DND-41 (cell line): Measurements from ENCODE around the gene INO80.

Source experiments
- ATAC-seq: fragments of 200-7000 bp; cut with Tn5 transposase; 3 replicates; pipeline ENCODE4 v1.9.1; 2021; ENCODE audit warnings: low read depth; ENCODE audit not compliant: insufficient read depth
- DNase-seq: peaks from one replicate; pipeline ENCODE4 v3.0.0-alpha.2; 2020
- H2AFZ ChIP-seq: 2 replicates; pipeline ENCODE4 v1.6.0; 2012; ENCODE audit warnings: low read depth, low read length
- H3K27ac ChIP-seq: 2 replicates; pipeline ENCODE4 v1.5.1; 2012; ENCODE audit warnings: low read length, inconsistent platforms
- H3K27me3 ChIP-seq: fragments of 200-600 bp; sonication (generic); 2 replicates; pipeline ENCODE4 v1.6.0; 2012; ENCODE audit warnings: low read length, mild to moderate bottlenecking, inconsistent platforms; ENCODE audit not compliant: insufficient read depth, poor library complexity
- H3K36me3 ChIP-seq: 2 replicates; pipeline ENCODE4 v1.5.1; 2012; ENCODE audit warnings: low read length, inconsistent platforms; ENCODE audit not compliant: insufficient read depth
- H3K4me1 ChIP-seq: 2 replicates; pipeline ENCODE4 v1.5.1; 2012; ENCODE audit warnings: mild to moderate bottlenecking, low read length; ENCODE audit not compliant: insufficient read depth
- H3K4me2 ChIP-seq: 2 replicates; pipeline ENCODE4 v1.6.0; 2012; ENCODE audit warnings: mild to moderate bottlenecking, moderate library complexity, low read length, inconsistent platforms; ENCODE audit not compliant: insufficient read depth
- H3K4me3 ChIP-seq, 2 experiments: fragments of 200-600 bp in 1 of 2; shearing (Covaris generic) in 1 of 2; 2 replicates each; pipeline ENCODE4 v1.5.1; 2012 to 2016; ENCODE audit warnings: inconsistent platforms in 2 of 2, low read length in 2 of 2, mild to moderate bottlenecking in 2 of 2, low read depth in 1 of 2, moderate library complexity in 1 of 2
- H3K79me2 ChIP-seq: 2 replicates; pipeline ENCODE4 v1.6.0; 2012; ENCODE audit warnings: low read length, inconsistent platforms; ENCODE audit not compliant: insufficient read depth
- H3K9ac ChIP-seq: 2 replicates; pipeline ENCODE4 v1.6.0; 2012; ENCODE audit warnings: low read depth, mild to moderate bottlenecking, inconsistent platforms, low read length, moderate library complexity
- H3K9me3 ChIP-seq: 2 replicates; pipeline ENCODE4 v1.5.1; 2012; ENCODE audit warnings: low read length, moderate library complexity, mild to moderate bottlenecking, inconsistent platforms; ENCODE audit not compliant: insufficient read depth, severe bottlenecking
- H4K20me1 ChIP-seq: 2 replicates; pipeline ENCODE4 v1.6.0; 2012; ENCODE audit warnings: low read length; ENCODE audit not compliant: insufficient read depth
- EZH2 ChIP-seq: IDR thresholded peaks from 3 replicates; pipeline ENCODE4 v1.6.1; 2012; ENCODE audit warnings: borderline replicate concordance, low read depth, mild to moderate bottlenecking, moderate library complexity, low read length, inconsistent platforms; ENCODE audit not compliant: severe bottlenecking
- TF ChIP-seq, protein P1 (sequence below): IDR thresholded peaks from 2 replicates; pipeline ENCODE4 v1.5.1; 2012; ENCODE audit warnings: borderline replicate concordance, low read length, moderate library complexity, mild to moderate bottlenecking; ENCODE audit not compliant: poor library complexity, severe bottlenecking; ENCODE audit errors: extremely low read depth

INO80 gene

GRCh38 chr15:41056810-41057209, 59.3 kb downstream of the INO80 start:
- TF ChIP-seq, protein P1, sequence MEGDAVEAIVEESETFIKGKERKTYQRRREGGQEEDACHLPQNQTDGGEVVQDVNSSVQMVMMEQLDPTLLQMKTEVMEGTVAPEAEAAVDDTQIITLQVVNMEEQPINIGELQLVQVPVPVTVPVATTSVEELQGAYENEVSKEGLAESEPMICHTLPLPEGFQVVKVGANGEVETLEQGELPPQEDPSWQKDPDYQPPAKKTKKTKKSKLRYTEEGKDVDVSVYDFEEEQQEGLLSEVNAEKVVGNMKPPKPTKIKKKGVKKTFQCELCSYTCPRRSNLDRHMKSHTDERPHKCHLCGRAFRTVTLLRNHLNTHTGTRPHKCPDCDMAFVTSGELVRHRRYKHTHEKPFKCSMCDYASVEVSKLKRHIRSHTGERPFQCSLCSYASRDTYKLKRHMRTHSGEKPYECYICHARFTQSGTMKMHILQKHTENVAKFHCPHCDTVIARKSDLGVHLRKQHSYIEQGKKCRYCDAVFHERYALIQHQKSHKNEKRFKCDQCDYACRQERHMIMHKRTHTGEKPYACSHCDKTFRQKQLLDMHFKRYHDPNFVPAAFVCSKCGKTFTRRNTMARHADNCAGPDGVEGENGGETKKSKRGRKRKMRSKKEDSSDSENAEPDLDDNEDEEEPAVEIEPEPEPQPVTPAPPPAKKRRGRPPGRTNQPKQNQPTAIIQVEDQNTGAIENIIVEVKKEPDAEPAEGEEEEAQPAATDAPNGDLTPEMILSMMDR: no peak
- Histone ChIP-seq H3K9me3 (peaks cover 1% of the 10 kb centered on the region), H2AFZ (no peak overlapping the region), H3K27ac (no peak overlapping the region), H3K4me3 (no peak overlapping the region), H3K36me3 (peaks cover 75% of the 10 kb centered on the region), H3K4me2 (no peak overlapping the region), H3K4me1 (no peaks in the 10 kb centered on the region), H3K79me2 (no peaks in the 10 kb centered on the region), H3K27me3 (no peaks in the 10 kb centered on the region), H4K20me1 (no peaks in the 10 kb centered on the region), H3K9ac (no peak overlapping the region)
- no peak for DNase-seq
- ATAC-seq: no peak

- Histone ChIP-seq H3K4me3 (no peak overlapping the region), H2AFZ (no peak overlapping the region), H4K20me1 (no peaks in the 10 kb centered on the region), H3K4me1 (no peaks in the 10 kb centered on the region), H3K27ac (no peak overlapping the region), H3K9me3 (no peaks in the 10 kb centered on the region), H3K4me2 (no peak overlapping the region), H3K36me3 (peaks cover 73% of the 10 kb centered on the region), H3K9ac (no peak overlapping the region), H3K27me3 (no peaks in the 10 kb centered on the region), H3K79me2 (no peaks in the 10 kb centered on the region)
- ATAC-seq (no peak), DNase-seq (no peak)
- TF ChIP-seq, protein P1: no peak
- TF ChIP-seq EZH2: no peak
Observed at GRCh38 chr15:41055706-41056105, 60.4 kb downstream of the INO80 start.

DNA sequence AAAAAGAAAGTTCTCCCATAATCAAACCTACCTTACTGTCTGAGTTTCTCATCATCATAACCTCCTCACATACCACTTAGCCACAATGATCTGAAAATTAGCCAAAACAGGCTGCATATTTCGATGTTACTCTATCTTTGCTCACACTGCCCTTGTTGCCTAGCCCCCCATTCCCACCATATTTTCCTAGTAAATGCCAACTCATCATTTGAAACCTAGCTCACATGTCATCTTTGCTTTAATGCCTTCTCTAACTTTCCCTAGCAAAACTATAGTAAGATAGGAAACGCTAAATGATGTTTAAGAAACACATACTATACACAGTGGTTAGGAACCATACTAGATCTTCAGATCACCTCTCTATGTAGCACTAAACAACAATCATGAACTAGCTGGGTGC, 64.9 kb downstream of the INO80 start:
- no peak for ATAC-seq

More for the DNA sequence above, 64.9 kb downstream of the INO80 start:
- Histone ChIP-seq H3K4me1 (no peaks in the 10 kb centered on the region), H3K4me3 (no peak overlapping the region), H3K4me2 (no peak overlapping the region), H2AFZ (no peak overlapping the region), H3K9ac (no peak overlapping the region), H3K27ac (no peak overlapping the region), H4K20me1 (no peaks in the 10 kb centered on the region), H3K36me3 (peaks cover 83% of the 10 kb centered on the region), H3K9me3 (no peaks in the 10 kb centered on the region), H3K79me2 (no peaks in the 10 kb centered on the region), H3K27me3 (no peaks in the 10 kb centered on the region)
- no peak for TF ChIP-seq EZH2
- TF ChIP-seq, protein P1: no peak
- DNase-seq: no peak
